GM18870 (cell line): ENCODE data around the gene NAV1.
"Not testable (repeated sequence)": the region's sequence is repeated elsewhere in the genome, so short reads cannot be mapped to it uniquely, and the experiment has no call there.

Experiments
- ATAC-seq: cut with Tn5 transposase; IDR thresholded peaks from one replicate; pipeline ENCODE4 v1.9.1; 2021; ENCODE audit warnings: moderate library complexity; ENCODE audit not compliant: unreplicated experiment

NAV1 gene

GRCh38 chr1:201504179-201504631 lies 34.7 kb upstream of the NAV1 start:
- ATAC-seq = no peak

- no peak for ATAC-seq
Observed at GRCh38 chr1:201504799-201505502, 34.0 kb upstream of the NAV1 start.

GRCh38 chr1:201505503-201505890 lies 33.4 kb upstream of the NAV1 start:
- ATAC-seq = no peak

- ATAC-seq = no peak
Observed at GRCh38 chr1:201506092-201506491, 32.8 kb upstream of the NAV1 start.

GRCh38 chr1:201506557-201507359 lies 32.2 kb upstream of the NAV1 start, which contains the start of gene CSRP1:
TSS of gene CSRP1 (minus strand) at chr1:201507123. CDS start at chr1:201496303, 10,820 bp downstream.
- peak; percentile 44 for ATAC-seq

- no peak for ATAC-seq
Observed at GRCh38 chr1:201507360-201507675, 31.6 kb upstream of the NAV1 start.

GRCh38 chr1:201508809-201509208 lies 30.1 kb upstream of the NAV1 start:
- no peak for ATAC-seq

GRCh38 chr1:201509601-201510374 lies 29.1 kb upstream of the NAV1 start:
- no peak for ATAC-seq

GRCh38 chr1:201510734-201511133 lies 28.2 kb upstream of the NAV1 start:
- ATAC-seq = no peak

- ATAC-seq = no peak
Observed at GRCh38 chr1:201511396-201511940, 27.5 kb upstream of the NAV1 start.

GRCh38 chr1:201511941-201512539 lies 26.9 kb upstream of the NAV1 start:
- ATAC-seq = no peak

GRCh38 chr1:201513498-201514243 lies 25.3 kb upstream of the NAV1 start:
- no peak for ATAC-seq

- no peak for ATAC-seq
Observed at GRCh38 chr1:201514466-201514865, 24.5 kb upstream of the NAV1 start.

GRCh38 chr1:201515062-201515750 lies 23.7 kb upstream of the NAV1 start:
- no peak for ATAC-seq

- no peak for ATAC-seq
Observed at GRCh38 chr1:201515895-201516294, 23.0 kb upstream of the NAV1 start.

- no peak for ATAC-seq
Observed at GRCh38 chr1:201516511-201517127, 22.3 kb upstream of the NAV1 start.

- no peak for ATAC-seq
Observed at GRCh38 chr1:201517631-201518030, 21.3 kb upstream of the NAV1 start.

- ATAC-seq = no peak
Observed at GRCh38 chr1:201518071-201518470, 20.9 kb upstream of the NAV1 start.

GRCh38 chr1:201520046-201520575 lies 18.8 kb upstream of the NAV1 start:
- ATAC-seq = not testable (repeated sequence)
